Gastroesophageal sphincter (tissue), 4 donors: ENCODE results near the gene RAB6C. TPM values are rescaled to one million over a fixed set of nuclear protein-coding genes. Genes with fewer than 3 reads are reported as not detected.
"Not testable (repeated sequence)": the region's sequence is repeated elsewhere in the genome, so short reads cannot be mapped to it uniquely, and the experiment has no call there.

Experiments
- ATAC-seq: fragments of 150-250 bp; one replicate; pipeline ENCODE4 v1.9.1; 2016; ENCODE audit warnings: mild to moderate bottlenecking, moderate library complexity
- H3K27ac ChIP-seq, 4 donors: fragments of 200-600 bp; sonication (generic) in 3 of 4; 1 replicate in 3 of 4; 2 replicates in 1 of 4; pipeline ENCODE4 v1.5.1; 2016 to 2019
- H3K27me3 ChIP-seq: fragments of 200-600 bp; sonication (generic); one replicate; pipeline ENCODE4 v1.5.1; 2019
- H3K36me3 ChIP-seq, 2 donors: fragments of 200-600 bp; sonication (generic); one replicate each; pipeline ENCODE4 v1.5.1; 2019; ENCODE audit warnings: control low read depth in 1 of 2
- H3K4me1 ChIP-seq, 3 donors: fragments of 200-600 bp; sonication (generic); 1 replicate in 2 of 3; 2 replicates in 1 of 3; pipeline ENCODE4 v1.5.1; 2016 to 2019; ENCODE audit warnings: control low read depth in 2 of 3
- H3K4me3 ChIP-seq, 2 donors: fragments of 200-600 bp; sonication (generic); one replicate each; pipeline ENCODE4 v1.5.1; 2019; ENCODE audit warnings: mild to moderate bottlenecking in 1 of 2, moderate library complexity in 1 of 2
- H3K9me3 ChIP-seq, 3 donors: fragments of 200-600 bp; sonication (generic); one replicate each; pipeline ENCODE4 v1.5.1; 2017 to 2019; ENCODE audit warnings: control low read depth in 2 of 3
- EP300 ChIP-seq: sonication (generic); formaldehyde crosslinking; IDR thresholded peaks from one replicate; pipeline ENCODE4 v1.6.1; 2017; ENCODE audit warnings: antibody characterized with exemption, mild to moderate bottlenecking
- POLR2A ChIP-seq, 2 donors: fragments of 450-650 bp; IDR thresholded peaks; one replicate each; pipeline ENCODE4 v1.6.1; 2017; ENCODE audit warnings: antibody characterized with exemption in 2 of 2, mild to moderate bottlenecking in 2 of 2, moderate library complexity in 1 of 2
- POLR2AphosphoS5 ChIP-seq: sonication (generic); formaldehyde crosslinking; IDR thresholded peaks from one replicate; pipeline ENCODE4 v1.6.1; 2017; ENCODE audit warnings: antibody characterized with exemption
- WGBS, 2 donors: methylation state at CpG; one replicate each; pipeline ENCODE4 v1.1.5; 2018; ENCODE audit warnings: low coverage in 1 of 2; 5-methylcytosine and 5-hydroxymethylcytosine counted together
- total RNA-seq, 4 donors: library from RNA; depleted of rRNA; stranded (reverse); fragments of >200 nt; gene quantifications; one replicate each; pipeline ENCODE4 v1.1.0, GENCODE V29; 2016
- TF ChIP-seq, protein P1 (sequence below), 4 experiments: fragments of 200-600 bp in 2 of 4; fragments of 450-650 bp in 2 of 4; sonication (generic) in 1 of 4; IDR thresholded peaks; one replicate each; pipeline ENCODE4 v1.5.1; 2017 to 2019; ENCODE audit warnings: antibody characterized with exemption in 4 of 4, mild to moderate bottlenecking in 2 of 4, moderate library complexity in 2 of 4

RAB6C gene
- total RNA-seq, 4 donors from 2014 or later = 0.42 to 1.9 (median 0.46) TPM; not detected in 1

DNA sequence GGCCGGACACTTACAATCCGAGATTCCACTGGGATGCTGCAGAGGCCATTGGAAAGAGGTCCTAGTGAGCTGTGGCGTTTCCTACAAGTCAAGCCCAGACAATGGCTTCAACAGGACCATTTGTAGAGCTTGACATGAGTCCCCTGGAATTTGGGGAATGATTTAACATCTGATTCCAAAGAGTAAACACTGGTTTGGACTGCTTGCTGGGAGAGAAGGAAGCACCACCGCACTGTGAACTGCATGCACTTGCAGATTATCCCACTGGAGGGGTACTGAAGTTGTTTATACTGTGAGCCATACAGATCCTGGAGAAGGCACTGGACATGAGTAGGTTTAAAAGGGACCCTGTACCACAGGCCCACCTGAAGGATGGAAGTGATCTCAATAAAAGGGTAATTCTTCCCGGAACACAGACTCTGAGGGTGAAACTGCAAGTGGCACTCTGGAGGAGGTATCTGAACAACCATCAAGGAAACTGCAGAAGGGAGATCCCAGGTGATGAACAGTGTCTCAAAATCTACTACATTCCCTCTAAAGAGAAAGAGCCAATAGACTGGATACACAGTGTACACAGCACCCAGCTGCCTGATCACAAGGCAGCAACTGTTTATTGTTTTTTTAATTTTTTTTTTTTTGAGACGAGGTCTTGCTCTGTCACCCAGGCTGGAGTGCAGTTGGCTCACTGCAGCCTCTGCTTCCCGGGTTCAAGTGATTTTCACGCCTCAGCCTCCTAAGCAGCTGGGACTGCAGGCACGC is 4.3 kb upstream of the RAB6C start:
- TF ChIP-seq EP300 (no peak), POLR2AphosphoS5 (no peak), POLR2A (IDR thresholded peaks at IDR 0.05) (no peak)
- TF ChIP-seq, protein P1, sequence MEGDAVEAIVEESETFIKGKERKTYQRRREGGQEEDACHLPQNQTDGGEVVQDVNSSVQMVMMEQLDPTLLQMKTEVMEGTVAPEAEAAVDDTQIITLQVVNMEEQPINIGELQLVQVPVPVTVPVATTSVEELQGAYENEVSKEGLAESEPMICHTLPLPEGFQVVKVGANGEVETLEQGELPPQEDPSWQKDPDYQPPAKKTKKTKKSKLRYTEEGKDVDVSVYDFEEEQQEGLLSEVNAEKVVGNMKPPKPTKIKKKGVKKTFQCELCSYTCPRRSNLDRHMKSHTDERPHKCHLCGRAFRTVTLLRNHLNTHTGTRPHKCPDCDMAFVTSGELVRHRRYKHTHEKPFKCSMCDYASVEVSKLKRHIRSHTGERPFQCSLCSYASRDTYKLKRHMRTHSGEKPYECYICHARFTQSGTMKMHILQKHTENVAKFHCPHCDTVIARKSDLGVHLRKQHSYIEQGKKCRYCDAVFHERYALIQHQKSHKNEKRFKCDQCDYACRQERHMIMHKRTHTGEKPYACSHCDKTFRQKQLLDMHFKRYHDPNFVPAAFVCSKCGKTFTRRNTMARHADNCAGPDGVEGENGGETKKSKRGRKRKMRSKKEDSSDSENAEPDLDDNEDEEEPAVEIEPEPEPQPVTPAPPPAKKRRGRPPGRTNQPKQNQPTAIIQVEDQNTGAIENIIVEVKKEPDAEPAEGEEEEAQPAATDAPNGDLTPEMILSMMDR (IDR thresholded peaks at IDR 0.05) = no peak
- Histone ChIP-seq H3K27ac (no peak overlapping the region), H3K36me3 (no peaks in the 10 kb centered on the region), H3K9me3 (no peaks in the 10 kb centered on the region), H3K27me3 (no peaks in the 10 kb centered on the region), H3K4me1 (peaks cover 0 to 8% (median 0%) of the 10 kb centered on the region in 3 donors), H3K4me3 (no peak overlapping the region)
- ATAC-seq = no peak
- WGBS, 2 donors = 85 to 88% methylated on average over 5 to 6 of the region's 9 CpGs

DNA sequence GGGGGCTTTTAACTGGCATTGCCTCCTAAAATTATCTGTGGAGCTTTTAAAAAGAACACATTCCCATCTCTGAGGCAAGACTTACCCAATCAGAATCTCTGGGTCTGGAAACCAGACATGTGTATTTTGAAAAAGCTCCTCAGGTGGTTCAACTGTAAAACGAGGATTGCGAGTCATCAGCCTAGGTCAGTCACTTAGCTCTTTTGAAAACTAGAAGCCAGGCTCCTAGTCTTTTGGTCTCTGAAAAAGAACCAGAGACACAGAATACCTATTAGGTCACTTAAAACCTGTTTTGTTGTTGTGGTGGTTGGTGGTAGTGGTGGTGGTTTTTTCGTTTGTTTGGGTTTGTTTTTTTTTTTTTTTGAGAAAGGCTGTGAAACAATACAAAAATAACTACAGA is 2.5 kb upstream of the RAB6C start:
- not testable (repeated sequence) for H3K9me3 ChIP-seq, H3K4me3 ChIP-seq, H3K4me1 ChIP-seq, H3K27ac ChIP-seq, H3K36me3 ChIP-seq, ATAC-seq, H3K27me3 ChIP-seq
- WGBS, 2 donors = 70 to 93% methylated on average over 2 to 3 of the region's 3 CpGs

DNA sequence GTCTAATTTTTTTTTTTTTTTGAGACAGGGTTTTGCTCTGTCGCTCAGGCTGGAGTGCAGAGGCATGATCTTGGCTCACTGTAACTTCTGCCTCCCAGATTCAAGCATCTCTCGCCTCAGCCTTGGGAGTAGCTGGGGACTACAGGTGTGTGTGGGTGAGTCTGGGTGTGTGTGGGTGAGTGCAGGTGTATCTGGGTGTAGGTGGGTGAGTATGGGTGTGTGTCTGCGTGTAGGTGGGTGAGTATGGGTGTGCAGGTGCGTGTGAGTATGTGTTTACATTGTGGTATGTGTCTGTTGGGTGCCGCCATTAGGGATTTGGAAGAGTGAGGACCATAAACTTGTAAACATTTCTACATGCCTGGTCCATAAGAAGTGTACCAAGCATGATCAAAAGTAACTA is 1.5 kb upstream of the RAB6C start:
- H3K27me3 ChIP-seq = no peaks in the 10 kb centered on the region
- WGBS, 2 donors = 94% methylated on average over 4 of the region's 5 CpGs; no CpG with 5 or more reads in 1 of the 2 donors
- no peak overlapping the region for H3K27ac ChIP-seq
- H3K9me3 ChIP-seq = no peaks in the 10 kb centered on the region
- no peak for TF ChIP-seq POLR2AphosphoS5
- no peak for TF ChIP-seq EP300
- no peak for TF ChIP-seq POLR2A (IDR thresholded peaks at IDR 0.05)
- TF ChIP-seq, protein P1 (IDR thresholded peaks at IDR 0.05) = no peak
- ATAC-seq = no peak
- peaks cover 0 to 8% (median 0%) of the 10 kb centered on the region in 3 donors for H3K4me1 ChIP-seq
- no peak overlapping the region for H3K4me3 ChIP-seq
- no peaks in the 10 kb centered on the region for H3K36me3 ChIP-seq

DNA sequence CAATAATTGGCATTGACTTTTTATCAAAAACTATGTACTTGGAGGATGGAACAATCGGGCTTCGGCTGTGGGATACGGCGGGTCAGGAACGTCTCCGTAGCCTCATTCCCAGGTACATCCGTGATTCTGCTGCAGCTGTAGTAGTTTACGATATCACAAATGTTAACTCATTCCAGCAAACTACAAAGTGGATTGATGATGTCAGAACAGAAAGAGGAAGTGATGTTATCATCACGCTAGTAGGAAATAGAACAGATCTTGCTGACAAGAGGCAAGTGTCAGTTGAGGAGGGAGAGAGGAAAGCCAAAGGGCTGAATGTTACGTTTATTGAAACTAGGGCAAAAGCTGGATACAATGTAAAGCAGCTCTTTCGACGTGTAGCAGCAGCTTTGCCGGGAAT is 780 bp downstream of the RAB6C start:
- not testable (repeated sequence) for H3K27me3 ChIP-seq, H3K36me3 ChIP-seq, H3K4me1 ChIP-seq, H3K9me3 ChIP-seq
- Histone ChIP-seq H3K27ac (peak overlapping the region in 2 of 4 donors; percentile 86 to 87), H3K4me3 (peak overlapping the region; percentile 28 to 60)
- WGBS, 2 donors = 0 to 3% methylated on average over 2 to 5 of the region's 13 CpGs
- peak; percentile 23 for ATAC-seq

DNA sequence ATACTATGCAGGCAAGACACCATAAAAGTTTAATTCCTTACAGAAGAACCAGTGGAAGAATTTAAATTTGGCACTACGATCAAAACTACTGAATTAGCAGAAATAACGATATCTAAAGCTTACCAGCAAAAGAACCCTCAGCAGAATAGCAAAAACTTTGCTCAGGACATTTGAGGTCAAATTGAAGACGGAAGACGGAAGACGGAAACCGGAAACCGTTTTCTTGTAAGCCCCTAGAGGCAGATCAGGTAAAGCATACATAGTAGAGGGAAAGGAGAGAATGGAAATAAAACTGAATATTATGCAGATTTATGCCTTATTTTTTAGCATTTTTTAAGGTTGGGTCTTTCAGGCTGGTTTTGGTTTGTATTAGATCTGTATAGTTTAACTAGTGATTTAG is 2.2 kb downstream of the RAB6C start:
- not testable (repeated sequence) for ATAC-seq, H3K27ac ChIP-seq, H3K4me3 ChIP-seq, H3K4me1 ChIP-seq, H3K36me3 ChIP-seq, H3K27me3 ChIP-seq, H3K9me3 ChIP-seq
- WGBS, 2 donors = 31 to 51% methylated on average over 6 to 7 of the region's 7 CpGs

DNA sequence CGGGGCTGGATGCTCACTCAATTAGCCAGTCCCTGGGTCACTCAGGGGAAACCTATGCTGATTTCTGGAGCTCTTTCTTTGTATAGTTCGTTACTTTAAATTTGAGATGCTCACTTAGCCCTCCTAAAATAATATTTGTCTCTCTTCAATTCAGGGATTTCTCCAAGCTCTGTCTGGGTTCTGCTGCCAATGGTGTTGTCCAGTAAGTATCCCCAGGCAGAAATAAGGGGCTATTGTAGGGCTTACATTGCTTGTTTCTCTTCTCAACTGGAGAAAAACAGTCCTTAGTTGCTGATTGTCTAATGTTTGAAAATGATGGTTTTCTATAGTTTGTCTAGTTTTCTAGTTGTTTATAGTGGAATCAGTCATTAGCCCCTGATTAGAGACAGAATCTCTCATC is 5.0 kb downstream of the RAB6C start:
- Histone ChIP-seq H3K27ac (no peak overlapping the region), H3K4me3 (no peak overlapping the region), H3K4me1 (peaks cover 0 to under 1% (median 0%) of the 10 kb centered on the region in 3 donors), H3K27me3 (no peaks in the 10 kb centered on the region), H3K36me3 (no peaks in the 10 kb centered on the region), H3K9me3 (no peaks in the 10 kb centered on the region)
- no peak for ATAC-seq
- TF ChIP-seq, protein P1 (IDR thresholded peaks at IDR 0.05) = no peak
- TF ChIP-seq POLR2A (IDR thresholded peaks at IDR 0.05) (no peak), EP300 (no peak), POLR2AphosphoS5 (no peak)
- 74 to 83% methylated on average over 1 to 2 of the region's 2 CpGs for whole genome bisulfite sequencing, 2 donors

DNA sequence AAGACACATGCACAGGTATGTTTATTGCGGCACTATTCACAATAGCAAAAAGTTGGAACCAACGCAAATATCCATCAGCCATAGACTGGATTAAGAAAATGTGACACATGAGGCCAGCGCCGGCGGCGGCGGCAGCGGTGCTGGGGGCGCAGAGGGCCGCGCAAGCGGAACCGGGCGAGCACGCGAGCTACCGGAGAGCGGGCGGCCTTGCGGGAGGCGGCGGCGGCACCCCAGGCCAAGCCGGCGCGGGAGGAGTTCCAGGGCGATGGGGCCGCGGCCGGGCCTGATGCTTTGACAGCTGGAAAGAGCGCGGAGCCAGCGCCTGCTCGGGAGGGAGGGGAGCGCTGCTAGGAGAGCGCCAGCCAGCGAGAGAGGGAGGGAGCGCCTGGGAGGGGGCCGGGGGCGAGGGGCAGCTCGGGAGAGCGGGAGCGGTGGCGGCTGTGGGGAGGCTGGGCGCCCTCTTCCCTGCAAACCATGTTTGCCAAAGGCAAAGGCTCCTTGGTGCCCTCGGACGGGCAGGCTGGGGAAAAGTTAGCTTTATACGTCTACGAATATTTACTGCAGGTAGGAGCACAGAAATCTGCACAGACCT is 13.0 kb downstream of the RAB6C start:
- H3K4me3 ChIP-seq = peak overlapping the region in 1 of 2 donors; percentile 41
- not testable (repeated sequence) for H3K36me3 ChIP-seq, H3K9me3 ChIP-seq, ATAC-seq, H3K27ac ChIP-seq, H3K4me1 ChIP-seq
- H3K27me3 ChIP-seq = peaks cover 13% of the 10 kb centered on the region
- 14% methylated on average over 3 of the region's 49 CpGs; no CpG with 5 or more reads in 1 of the 2 donors for WGBS, 2 donors

DNA sequence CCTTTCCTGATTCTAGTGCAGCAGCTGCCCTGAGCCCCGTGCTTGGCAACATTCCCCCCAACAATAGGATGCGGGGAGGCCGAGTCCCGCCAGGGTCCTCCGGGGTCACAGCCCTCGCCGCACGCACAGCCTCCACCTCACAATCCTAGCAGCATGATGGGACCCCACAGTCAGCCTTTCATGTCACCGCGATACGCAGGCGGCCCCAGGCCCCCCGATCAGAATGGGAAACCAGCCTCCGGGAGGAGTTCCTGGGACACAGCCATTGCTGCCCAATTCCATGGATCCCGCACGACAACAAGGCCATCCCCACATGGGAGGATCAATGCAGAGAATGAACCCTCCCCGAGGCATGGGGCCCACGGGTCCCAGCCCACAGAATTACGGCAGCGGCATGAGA is 13.7 kb downstream of the RAB6C start:
- H3K4me3 ChIP-seq, H3K36me3 ChIP-seq, H3K27ac ChIP-seq, H3K4me1 ChIP-seq, H3K9me3 ChIP-seq, ATAC-seq: not testable (repeated sequence)
- no CpG with 5 or more reads among the region's 20 CpGs for WGBS, 2 donors
- peaks cover 13% of the 10 kb centered on the region for H3K27me3 ChIP-seq

DNA sequence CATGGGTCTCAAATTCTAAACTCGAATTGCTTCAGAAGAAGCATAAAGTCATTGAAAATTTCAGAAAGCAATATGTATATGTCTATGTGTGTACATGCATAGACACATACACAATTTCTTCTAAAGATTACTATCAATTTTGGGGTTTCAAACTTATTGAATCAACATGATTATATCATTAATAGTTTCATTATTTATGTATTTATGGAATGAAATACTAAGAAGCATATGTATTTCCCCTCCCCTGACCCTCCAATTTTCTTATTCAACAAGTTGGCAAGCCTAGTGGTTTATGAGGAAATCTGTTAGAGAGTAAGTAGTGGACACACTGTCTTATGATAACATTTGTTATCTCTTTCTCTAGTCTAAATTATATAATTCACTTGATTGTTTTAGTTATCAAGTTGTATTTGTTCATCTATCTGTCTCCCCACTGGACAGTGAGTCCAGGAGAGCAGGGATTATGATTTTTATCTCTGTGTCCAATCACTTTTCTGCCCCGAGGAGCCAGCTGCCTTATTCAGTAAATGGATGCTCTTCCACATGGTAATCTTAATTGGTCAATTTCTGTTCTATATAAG is 17.3 kb downstream of the RAB6C start:
- H3K4me1 ChIP-seq, H3K4me3 ChIP-seq, ATAC-seq, H3K36me3 ChIP-seq, H3K9me3 ChIP-seq, H3K27ac ChIP-seq, H3K27me3 ChIP-seq: not testable (repeated sequence)
- WGBS, 2 donors = 54 to 71% methylated on average over 1 to 2 of the region's 2 CpGs
